ENCODE measurements around the gene IFT122. TPM values are rescaled to one million over a fixed set of nuclear protein-coding genes. Genes with fewer than 3 reads are reported as not detected.

The IFT122 gene
- total RNA-seq, 1 experiment from 2014 or later = 4.7 TPM

DNA sequence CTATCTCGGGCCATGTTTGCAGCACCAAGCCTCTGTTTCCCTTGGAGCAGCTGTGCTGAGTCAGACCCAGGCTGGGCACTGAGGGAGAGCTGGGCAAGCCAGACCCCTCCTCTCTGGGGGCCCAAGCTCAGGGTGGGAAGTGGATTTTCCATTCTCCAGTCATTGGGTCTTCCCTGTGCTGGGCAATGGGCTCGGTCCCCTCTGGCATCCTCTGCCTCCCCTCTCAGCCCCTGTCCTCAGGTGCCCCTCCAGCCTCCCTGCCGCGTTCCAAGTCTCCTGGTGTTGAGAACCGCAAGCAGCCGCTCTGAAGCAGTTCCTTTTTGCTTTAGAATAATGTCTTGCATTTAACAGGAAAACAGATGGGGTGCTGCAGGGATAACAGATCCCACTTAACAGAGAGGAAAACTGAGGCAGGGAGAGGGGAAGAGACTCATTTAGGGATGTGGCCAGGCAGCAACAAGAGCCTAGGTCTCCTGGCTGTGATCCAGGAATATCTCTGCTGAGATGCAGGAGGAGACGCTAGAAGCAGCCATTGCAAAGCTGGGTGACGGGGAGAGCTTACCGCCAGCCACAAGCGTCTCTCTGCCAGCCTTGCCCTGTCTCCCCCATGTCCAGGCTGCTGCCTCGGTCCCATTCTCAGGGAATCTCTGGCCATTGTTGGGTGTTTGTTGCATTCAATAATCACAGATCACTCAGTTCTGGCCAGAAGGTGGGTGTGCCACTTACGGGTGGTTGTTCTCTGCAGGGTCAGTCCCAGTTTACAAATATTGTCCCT is 89.6 kb downstream of the IFT122 start:
- DNase-seq = no peak
- Histone ChIP-seq H3K9me3 (ENCODE audit: low read length) (no peaks in the 10 kb centered on the region), H3K36me3 (ENCODE audit: insufficient read depth, low read length) (no peaks in the 10 kb centered on the region), H2AFZ (ENCODE audit: low read length) (no peak overlapping the region), H3K9ac (ENCODE audit: low read length) (no peak overlapping the region), H3K4me1 (ENCODE audit: low read length) (peaks cover 7% of the 10 kb centered on the region), H4K20me1 (ENCODE audit: insufficient read depth, low read depth, low read length) (no peaks in the 10 kb centered on the region), H3K79me2 (ENCODE audit: low read length) (no peaks in the 10 kb centered on the region), H3K27me3 (ENCODE audit: low read length) (no peaks in the 10 kb centered on the region), H3K4me2 (ENCODE audit: low read depth, low read length, poor library complexity, severe bottlenecking) (no peak overlapping the region), H3K27ac (ENCODE audit: low read length) (no peak overlapping the region), H3K9me2 (replicated peaks; ENCODE audit: insufficient read depth, low read length) (no peaks in the 10 kb centered on the region), H3K4me3 (ENCODE audit: low read length) (no peak overlapping the region)

DNA sequence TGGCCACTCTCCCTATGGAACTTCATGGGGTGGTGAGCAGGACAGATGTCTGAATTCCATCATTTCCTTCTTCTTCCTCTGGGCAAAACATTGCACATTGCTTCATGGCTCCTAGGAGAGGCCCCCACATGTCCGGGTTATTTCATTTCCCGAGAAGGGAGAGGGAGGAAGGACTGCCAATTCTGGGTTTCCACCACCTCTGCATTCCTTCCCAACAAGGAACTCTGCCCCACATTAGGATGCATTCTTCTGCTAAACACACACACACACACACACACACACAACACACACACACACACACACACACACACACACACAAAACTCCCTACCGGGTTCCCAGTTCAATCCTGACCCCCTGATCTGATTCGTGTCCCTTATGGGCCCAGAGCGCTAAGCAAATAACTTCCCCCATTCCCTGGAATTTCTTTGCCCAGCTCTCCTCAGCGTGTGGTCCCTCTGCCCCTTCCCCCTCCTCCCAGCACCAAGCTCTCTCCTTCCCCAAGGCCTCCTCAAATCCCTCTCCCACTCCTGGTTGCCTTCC is 90.3 kb downstream of the IFT122 start:
- DNase-seq = no peak
- H3K4me2 ChIP-seq (ENCODE audit: low read depth, low read length, poor library complexity, severe bottlenecking) = no peak overlapping the region
- H3K27me3 ChIP-seq (ENCODE audit: low read length) = no peaks in the 10 kb centered on the region
- no peaks in the 10 kb centered on the region for H3K79me2 ChIP-seq (ENCODE audit: low read length)
- H3K4me3 ChIP-seq (ENCODE audit: low read length) = no peak overlapping the region
- no peaks in the 10 kb centered on the region for H3K9me2 ChIP-seq (replicated peaks; ENCODE audit: insufficient read depth, low read length)
- H3K36me3 ChIP-seq (ENCODE audit: insufficient read depth, low read length) = no peaks in the 10 kb centered on the region
- H3K27ac ChIP-seq (ENCODE audit: low read length) = no peak overlapping the region
- H3K4me1 ChIP-seq (ENCODE audit: low read length) = peaks cover 7% of the 10 kb centered on the region
- no peaks in the 10 kb centered on the region for H3K9me3 ChIP-seq (ENCODE audit: low read length)
- no peak overlapping the region for H2AFZ ChIP-seq (ENCODE audit: low read length)
- H3K9ac ChIP-seq (ENCODE audit: low read length) = no peak overlapping the region
- no peaks in the 10 kb centered on the region for H4K20me1 ChIP-seq (ENCODE audit: insufficient read depth, low read depth, low read length)

DNA sequence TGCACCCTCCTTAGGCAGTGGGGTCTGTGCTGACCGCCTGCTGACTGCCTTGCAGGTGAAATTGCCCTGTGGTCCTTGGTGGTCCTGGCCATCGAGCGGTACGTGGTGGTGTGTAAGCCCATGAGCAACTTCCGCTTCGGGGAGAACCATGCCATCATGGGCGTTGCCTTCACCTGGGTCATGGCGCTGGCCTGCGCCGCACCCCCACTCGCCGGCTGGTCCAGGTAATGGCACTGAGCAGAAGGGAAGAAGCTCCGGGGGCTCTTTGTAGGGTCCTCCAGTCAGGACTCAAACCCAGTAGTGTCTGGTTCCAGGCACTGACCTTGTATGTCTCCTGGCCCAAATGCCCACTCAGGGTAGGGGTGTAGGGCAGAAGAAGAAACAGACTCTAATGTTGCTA is 90.8 kb downstream of the IFT122 start:
- Histone ChIP-seq H4K20me1 (ENCODE audit: insufficient read depth, low read depth, low read length) (no peaks in the 10 kb centered on the region), H3K36me3 (ENCODE audit: insufficient read depth, low read length) (no peaks in the 10 kb centered on the region), H3K9me2 (replicated peaks; ENCODE audit: insufficient read depth, low read length) (no peaks in the 10 kb centered on the region), H3K27me3 (ENCODE audit: low read length) (no peaks in the 10 kb centered on the region), H3K4me2 (ENCODE audit: low read depth, low read length, poor library complexity, severe bottlenecking) (no peak overlapping the region), H3K9me3 (ENCODE audit: low read length) (no peaks in the 10 kb centered on the region), H3K4me3 (ENCODE audit: low read length) (no peak overlapping the region), H3K27ac (ENCODE audit: low read length) (no peak overlapping the region), H2AFZ (ENCODE audit: low read length) (no peak overlapping the region), H3K79me2 (ENCODE audit: low read length) (no peaks in the 10 kb centered on the region), H3K4me1 (ENCODE audit: low read length) (peaks cover 7% of the 10 kb centered on the region), H3K9ac (ENCODE audit: low read length) (no peak overlapping the region)
- no peak for DNase-seq

DNA sequence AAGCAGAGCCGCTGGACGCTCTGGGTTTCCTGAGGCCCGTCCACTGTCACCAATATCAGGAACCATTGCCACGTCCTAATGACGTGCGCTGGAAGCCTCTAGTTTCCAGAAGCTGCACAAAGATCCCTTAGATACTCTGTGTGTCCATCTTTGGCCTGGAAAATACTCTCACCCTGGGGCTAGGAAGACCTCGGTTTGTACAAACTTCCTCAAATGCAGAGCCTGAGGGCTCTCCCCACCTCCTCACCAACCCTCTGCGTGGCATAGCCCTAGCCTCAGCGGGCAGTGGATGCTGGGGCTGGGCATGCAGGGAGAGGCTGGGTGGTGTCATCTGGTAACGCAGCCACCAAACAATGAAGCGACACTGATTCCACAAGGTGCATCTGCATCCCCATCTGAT is 91.7 kb downstream of the IFT122 start:
- no peak overlapping the region for H3K27ac ChIP-seq (ENCODE audit: low read length)
- no peaks in the 10 kb centered on the region for H3K9me2 ChIP-seq (replicated peaks; ENCODE audit: insufficient read depth, low read length)
- no peak overlapping the region for H3K9ac ChIP-seq (ENCODE audit: low read length)
- no peak overlapping the region for H2AFZ ChIP-seq (ENCODE audit: low read length)
- no peaks in the 10 kb centered on the region for H3K36me3 ChIP-seq (ENCODE audit: insufficient read depth, low read length)
- H3K79me2 ChIP-seq (ENCODE audit: low read length) = no peaks in the 10 kb centered on the region
- no peak overlapping the region for H3K4me3 ChIP-seq (ENCODE audit: low read length)
- no peaks in the 10 kb centered on the region for H3K27me3 ChIP-seq (ENCODE audit: low read length)
- H4K20me1 ChIP-seq (ENCODE audit: insufficient read depth, low read depth, low read length) = no peaks in the 10 kb centered on the region
- H3K9me3 ChIP-seq (ENCODE audit: low read length) = no peaks in the 10 kb centered on the region
- no peak for DNase-seq
- H3K4me2 ChIP-seq (ENCODE audit: low read depth, low read length, poor library complexity, severe bottlenecking) = no peak overlapping the region
- no peaks in the 10 kb centered on the region for H3K4me1 ChIP-seq (ENCODE audit: low read length)

DNA sequence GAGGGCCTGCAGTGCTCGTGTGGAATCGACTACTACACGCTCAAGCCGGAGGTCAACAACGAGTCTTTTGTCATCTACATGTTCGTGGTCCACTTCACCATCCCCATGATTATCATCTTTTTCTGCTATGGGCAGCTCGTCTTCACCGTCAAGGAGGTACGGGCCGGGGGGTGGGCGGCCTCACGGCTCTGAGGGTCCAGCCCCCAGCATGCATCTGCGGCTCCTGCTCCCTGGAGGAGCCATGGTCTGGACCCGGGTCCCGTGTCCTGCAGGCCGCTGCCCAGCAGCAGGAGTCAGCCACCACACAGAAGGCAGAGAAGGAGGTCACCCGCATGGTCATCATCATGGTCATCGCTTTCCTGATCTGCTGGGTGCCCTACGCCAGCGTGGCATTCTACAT is 92.2 kb downstream of the IFT122 start:
- H3K9ac ChIP-seq (ENCODE audit: low read length) = no peak overlapping the region
- H3K9me3 ChIP-seq (ENCODE audit: low read length) = no peaks in the 10 kb centered on the region
- no peaks in the 10 kb centered on the region for H3K36me3 ChIP-seq (ENCODE audit: insufficient read depth, low read length)
- no peak for DNase-seq
- no peak overlapping the region for H3K4me3 ChIP-seq (ENCODE audit: low read length)
- H2AFZ ChIP-seq (ENCODE audit: low read length) = no peak overlapping the region
- H3K9me2 ChIP-seq (replicated peaks; ENCODE audit: insufficient read depth, low read length) = no peaks in the 10 kb centered on the region
- H4K20me1 ChIP-seq (ENCODE audit: insufficient read depth, low read depth, low read length) = no peaks in the 10 kb centered on the region
- H3K4me2 ChIP-seq (ENCODE audit: low read depth, low read length, poor library complexity, severe bottlenecking) = no peak overlapping the region
- no peaks in the 10 kb centered on the region for H3K79me2 ChIP-seq (ENCODE audit: low read length)
- H3K27me3 ChIP-seq (ENCODE audit: low read length) = no peaks in the 10 kb centered on the region
- H3K4me1 ChIP-seq (ENCODE audit: low read length) = no peaks in the 10 kb centered on the region
- H3K27ac ChIP-seq (ENCODE audit: low read length) = no peak overlapping the region

DNA sequence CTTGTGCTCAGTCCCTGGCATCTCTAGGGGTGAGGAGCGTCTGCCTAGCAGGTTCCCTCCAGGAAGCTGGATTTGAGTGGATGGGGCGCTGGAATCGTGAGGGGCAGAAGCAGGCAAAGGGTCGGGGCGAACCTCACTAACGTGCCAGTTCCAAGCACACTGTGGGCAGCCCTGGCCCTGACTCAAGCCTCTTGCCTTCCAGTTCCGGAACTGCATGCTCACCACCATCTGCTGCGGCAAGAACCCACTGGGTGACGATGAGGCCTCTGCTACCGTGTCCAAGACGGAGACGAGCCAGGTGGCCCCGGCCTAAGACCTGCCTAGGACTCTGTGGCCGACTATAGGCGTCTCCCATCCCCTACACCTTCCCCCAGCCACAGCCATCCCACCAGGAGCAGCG is 93.4 kb downstream of the IFT122 start:
- H3K27me3 ChIP-seq (ENCODE audit: low read length) = no peaks in the 10 kb centered on the region
- H3K4me2 ChIP-seq (ENCODE audit: low read depth, low read length, poor library complexity, severe bottlenecking) = no peak overlapping the region
- H3K4me1 ChIP-seq (ENCODE audit: low read length) = no peaks in the 10 kb centered on the region
- H3K9ac ChIP-seq (ENCODE audit: low read length) = no peak overlapping the region
- H3K79me2 ChIP-seq (ENCODE audit: low read length) = no peaks in the 10 kb centered on the region
- H3K9me2 ChIP-seq (replicated peaks; ENCODE audit: insufficient read depth, low read length) = no peaks in the 10 kb centered on the region
- no peaks in the 10 kb centered on the region for H4K20me1 ChIP-seq (ENCODE audit: insufficient read depth, low read depth, low read length)
- DNase-seq = no peak
- H2AFZ ChIP-seq (ENCODE audit: low read length) = no peak overlapping the region
- H3K27ac ChIP-seq (ENCODE audit: low read length) = no peak overlapping the region
- no peaks in the 10 kb centered on the region for H3K36me3 ChIP-seq (ENCODE audit: insufficient read depth, low read length)
- no peaks in the 10 kb centered on the region for H3K9me3 ChIP-seq (ENCODE audit: low read length)
- H3K4me3 ChIP-seq (ENCODE audit: low read length) = no peak overlapping the region

DNA sequence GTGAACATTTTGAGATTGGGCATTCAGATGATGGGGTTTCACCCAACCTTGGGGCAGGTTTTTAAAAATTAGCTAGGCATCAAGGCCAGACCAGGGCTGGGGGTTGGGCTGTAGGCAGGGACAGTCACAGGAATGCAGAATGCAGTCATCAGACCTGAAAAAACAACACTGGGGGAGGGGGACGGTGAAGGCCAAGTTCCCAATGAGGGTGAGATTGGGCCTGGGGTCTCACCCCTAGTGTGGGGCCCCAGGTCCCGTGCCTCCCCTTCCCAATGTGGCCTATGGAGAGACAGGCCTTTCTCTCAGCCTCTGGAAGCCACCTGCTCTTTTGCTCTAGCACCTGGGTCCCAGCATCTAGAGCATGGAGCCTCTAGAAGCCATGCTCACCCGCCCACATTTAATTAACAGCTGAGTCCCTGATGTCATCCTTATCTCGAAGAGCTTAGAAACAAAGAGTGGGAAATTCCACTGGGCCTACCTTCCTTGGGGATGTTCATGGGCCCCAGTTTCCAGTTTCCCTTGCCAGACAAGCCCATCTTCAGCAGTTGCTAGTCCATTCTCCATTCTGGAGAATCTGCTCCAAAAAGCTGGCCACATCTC is 94.5 kb downstream of the IFT122 start:
- DNase-seq = no peak
- Histone ChIP-seq H3K4me2 (ENCODE audit: low read depth, low read length, poor library complexity, severe bottlenecking) (no peak overlapping the region), H3K36me3 (ENCODE audit: insufficient read depth, low read length) (no peaks in the 10 kb centered on the region), H3K27ac (ENCODE audit: low read length) (no peak overlapping the region), H3K9me2 (replicated peaks; ENCODE audit: insufficient read depth, low read length) (no peaks in the 10 kb centered on the region), H3K4me1 (ENCODE audit: low read length) (no peaks in the 10 kb centered on the region), H4K20me1 (ENCODE audit: insufficient read depth, low read depth, low read length) (no peaks in the 10 kb centered on the region), H3K79me2 (ENCODE audit: low read length) (no peaks in the 10 kb centered on the region), H3K4me3 (ENCODE audit: low read length) (no peak overlapping the region), H3K9ac (ENCODE audit: low read length) (no peak overlapping the region), H2AFZ (ENCODE audit: low read length) (no peak overlapping the region), H3K9me3 (ENCODE audit: low read length) (no peaks in the 10 kb centered on the region), H3K27me3 (ENCODE audit: low read length) (no peaks in the 10 kb centered on the region)

DNA sequence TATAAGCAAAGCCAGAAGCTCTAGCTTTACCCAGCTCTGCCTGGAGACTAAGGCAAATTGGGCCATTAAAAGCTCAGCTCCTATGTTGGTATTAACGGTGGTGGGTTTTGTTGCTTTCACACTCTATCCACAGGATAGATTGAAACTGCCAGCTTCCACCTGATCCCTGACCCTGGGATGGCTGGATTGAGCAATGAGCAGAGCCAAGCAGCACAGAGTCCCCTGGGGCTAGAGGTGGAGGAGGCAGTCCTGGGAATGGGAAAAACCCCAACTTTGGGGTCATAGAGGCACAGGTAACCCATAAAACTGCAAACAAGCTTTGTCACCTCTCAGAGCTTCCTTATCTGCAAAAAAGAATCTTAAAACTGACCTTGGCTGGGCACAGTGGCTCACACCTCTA is 95.1 kb downstream of the IFT122 start:
- Histone ChIP-seq H3K4me2 (ENCODE audit: low read depth, low read length, poor library complexity, severe bottlenecking) (no peak overlapping the region), H3K36me3 (ENCODE audit: insufficient read depth, low read length) (no peaks in the 10 kb centered on the region), H3K4me3 (ENCODE audit: low read length) (no peak overlapping the region), H3K9me3 (ENCODE audit: low read length) (no peaks in the 10 kb centered on the region), H3K27me3 (ENCODE audit: low read length) (no peaks in the 10 kb centered on the region), H4K20me1 (ENCODE audit: insufficient read depth, low read depth, low read length) (no peaks in the 10 kb centered on the region), H3K9ac (ENCODE audit: low read length) (no peak overlapping the region), H3K27ac (ENCODE audit: low read length) (no peak overlapping the region), H3K4me1 (ENCODE audit: low read length) (no peaks in the 10 kb centered on the region), H3K9me2 (replicated peaks; ENCODE audit: insufficient read depth, low read length) (no peaks in the 10 kb centered on the region), H3K79me2 (ENCODE audit: low read length) (no peaks in the 10 kb centered on the region), H2AFZ (ENCODE audit: low read length) (no peak overlapping the region)
- DNase-seq = no peak
